Effector memory CD4-positive, alpha-beta T cell (primary cell): ENCODE data around the gene ARX.

Source experiments
- DNase-seq, 3 donors: peaks; one replicate each; pipeline ENCODE4 v3.0.0-alpha.2; 2020
- H3K27ac ChIP-seq: 2 replicates; pipeline ENCODE4 v1.7.0; 2013; ENCODE audit warnings: mild to moderate bottlenecking, low read length, moderate library complexity; ENCODE audit not compliant: insufficient read depth, poor library complexity, severe bottlenecking
- H3K27me3 ChIP-seq: replicated peaks from 2 replicates; pipeline ENCODE4 v1.7.0; 2013; ENCODE audit warnings: mild to moderate bottlenecking, low read length; ENCODE audit not compliant: insufficient read depth, control insufficient read depth, poor library complexity, severe bottlenecking
- H3K36me3 ChIP-seq: 2 replicates; pipeline ENCODE4 v1.7.0; 2013; ENCODE audit warnings: mild to moderate bottlenecking, low read length, moderate library complexity; ENCODE audit not compliant: control insufficient read depth, insufficient read depth
- H3K4me1 ChIP-seq: 2 replicates; pipeline ENCODE4 v1.7.0; 2013; ENCODE audit warnings: low read length, mild to moderate bottlenecking; ENCODE audit not compliant: control insufficient read depth, insufficient read depth, poor library complexity, severe bottlenecking
- H3K4me3 ChIP-seq: 2 replicates; pipeline ENCODE4 v1.7.0; 2013; ENCODE audit warnings: low read length, low read depth, mild to moderate bottlenecking; ENCODE audit not compliant: insufficient read depth, poor library complexity, severe bottlenecking
- H3K9me3 ChIP-seq: 2 replicates; pipeline ENCODE4 v1.7.0; 2013; ENCODE audit warnings: mild to moderate bottlenecking, low read length, moderate library complexity; ENCODE audit not compliant: control insufficient read depth
- total RNA-seq, 3 donors: gene quantifications; one replicate each; lab custom pipeline; 2026; lab: John Stamatoyannopoulos, UW

The ARX gene
- 0 reads per million in 3 donors for total RNA-seq

GRCh38 chrX:25015486-25016360 is at the start of gene ARX:
Gene ARX, minus strand, starts transcription at chrX:25015965. Its CDS starts 228 bp downstream, at chrX:25015737.
- Histone ChIP-seq H3K9me3 (no peaks in the 10 kb centered on the region), H3K36me3 (no peaks in the 10 kb centered on the region), H3K4me3 (no peak within 1 kb of the TSS), H3K27ac (no peak within 1 kb of the TSS), H3K27me3 (peaks cover 30% of the 10 kb centered on the region), H3K4me1 (no peaks in the 10 kb centered on the region)
- DNase-seq = no peak

- Histone ChIP-seq H3K36me3 (no peaks in the 10 kb centered on the region), H3K9me3 (no peaks in the 10 kb centered on the region), H3K4me1 (no peaks in the 10 kb centered on the region), H3K4me3 (no peak overlapping the region), H3K27me3 (no peaks in the 10 kb centered on the region), H3K27ac (no peak overlapping the region)
- no peak for DNase-seq
Measured at GRCh38 chrX:25059273-25059672, 43.5 kb upstream of the ARX start.

- no peaks in the 10 kb centered on the region for H3K9me3 ChIP-seq
Measured at GRCh38 chrX:25052798-25053534, 37.2 kb upstream of the ARX start.

GRCh38 chrX:25049971-25050370 is 34.2 kb upstream of the ARX start:
- no peak overlapping the region for H3K27ac ChIP-seq
- H3K27me3 ChIP-seq = no peaks in the 10 kb centered on the region
- H3K36me3 ChIP-seq = no peaks in the 10 kb centered on the region
- no peak overlapping the region for H3K4me3 ChIP-seq
- H3K4me1 ChIP-seq = no peaks in the 10 kb centered on the region
- no peaks in the 10 kb centered on the region for H3K9me3 ChIP-seq
- DNase-seq = no peak

More at GRCh38 chrX:25052798-25053534, 37.2 kb upstream of the ARX start:
- Histone ChIP-seq H3K4me1 (no peaks in the 10 kb centered on the region), H3K27me3 (no peaks in the 10 kb centered on the region), H3K27ac (no peak overlapping the region), H3K36me3 (no peaks in the 10 kb centered on the region), H3K4me3 (no peak overlapping the region)
- no peak for DNase-seq

- H3K36me3 ChIP-seq = no peaks in the 10 kb centered on the region
- H3K4me1 ChIP-seq = no peaks in the 10 kb centered on the region
- H3K4me3 ChIP-seq = no peak overlapping the region
- no peaks in the 10 kb centered on the region for H3K9me3 ChIP-seq
- no peaks in the 10 kb centered on the region for H3K27me3 ChIP-seq
- no peak for DNase-seq
- no peak overlapping the region for H3K27ac ChIP-seq
Measured at GRCh38 chrX:25049357-25049756, 33.6 kb upstream of the ARX start.

GRCh38 chrX:25048178-25048577 is 32.4 kb upstream of the ARX start:
- no peaks in the 10 kb centered on the region for H3K9me3 ChIP-seq
- no peak for DNase-seq
- H3K4me3 ChIP-seq = no peak overlapping the region
- H3K36me3 ChIP-seq = no peaks in the 10 kb centered on the region
- no peaks in the 10 kb centered on the region for H3K27me3 ChIP-seq
- no peak overlapping the region for H3K27ac ChIP-seq
- no peaks in the 10 kb centered on the region for H3K4me1 ChIP-seq

- Histone ChIP-seq H3K4me3 (no peak overlapping the region), H3K9me3 (no peaks in the 10 kb centered on the region), H3K4me1 (no peaks in the 10 kb centered on the region), H3K36me3 (no peaks in the 10 kb centered on the region), H3K27ac (no peak overlapping the region), H3K27me3 (no peaks in the 10 kb centered on the region)
- no peak for DNase-seq
Measured at GRCh38 chrX:25043192-25043591, 27.4 kb upstream of the ARX start.

GRCh38 chrX:25039036-25039435 is 23.3 kb upstream of the ARX start:
- H3K36me3 ChIP-seq = no peaks in the 10 kb centered on the region
- no peak overlapping the region for H3K27ac ChIP-seq
- H3K9me3 ChIP-seq = no peaks in the 10 kb centered on the region
- DNase-seq = no peak
- H3K4me3 ChIP-seq = no peak overlapping the region
- no peaks in the 10 kb centered on the region for H3K4me1 ChIP-seq
- H3K27me3 ChIP-seq = no peaks in the 10 kb centered on the region

- Histone ChIP-seq H3K4me3 (no peak overlapping the region), H3K9me3 (no peaks in the 10 kb centered on the region), H3K27me3 (no peaks in the 10 kb centered on the region), H3K4me1 (no peaks in the 10 kb centered on the region), H3K36me3 (no peaks in the 10 kb centered on the region), H3K27ac (no peak overlapping the region)
- DNase-seq = no peak
Measured at GRCh38 chrX:25034889-25035288, 19.1 kb upstream of the ARX start.

- no peak overlapping the region for H3K4me3 ChIP-seq
- H3K27me3 ChIP-seq = no peaks in the 10 kb centered on the region
- no peaks in the 10 kb centered on the region for H3K36me3 ChIP-seq
- H3K9me3 ChIP-seq = no peaks in the 10 kb centered on the region
- no peak overlapping the region for H3K27ac ChIP-seq
- H3K4me1 ChIP-seq = no peaks in the 10 kb centered on the region
- DNase-seq = no peak
Measured at GRCh38 chrX:25029288-25029825, 13.6 kb upstream of the ARX start.
